Measurements from ENCODE around the gene COASY.
"Not testable (repeated sequence)": the region's sequence is repeated elsewhere in the genome, so short reads cannot be mapped to it uniquely, and the experiment has no call there.

The COASY gene

GRCh38 chr17:42531455-42532354, 30.2 kb upstream of the COASY start:
- DNase-seq (ENCODE audit: low read depth in 2 of 2), result peak in 1 of 2 donors; percentile 22

- no peak for DNase-seq (ENCODE audit: low read depth in 2 of 2)
These were observed 26.5 kb upstream of the COASY start for GRCh38 chr17:42535155-42536047.

- DNase-seq (ENCODE audit: low read depth in 2 of 2), result peak; percentile 41 to 67
These were observed 25.9 kb upstream of the COASY start, which contains the start of gene NAGLU for GRCh38 chr17:42536048-42536371. Gene NAGLU, plus strand, starts transcription at chr17:42536241. Its CDS starts 32 bp downstream, at chr17:42536273.

- peak in 1 of 2 donors; percentile 37 for DNase-seq (ENCODE audit: low read depth in 2 of 2)
These were observed 25.4 kb upstream of the COASY start for GRCh38 chr17:42536372-42537155.

- DNase-seq (ENCODE audit: low read depth in 2 of 2), result no peak
These were observed 24.7 kb upstream of the COASY start for GRCh38 chr17:42537156-42537805.

GRCh38 chr17:42537826-42538451, 24.0 kb upstream of the COASY start:
- DNase-seq (ENCODE audit: low read depth in 2 of 2), result no peak

GRCh38 chr17:42538482-42538881, 23.5 kb upstream of the COASY start:
- DNase-seq (ENCODE audit: low read depth in 2 of 2), result no peak

- DNase-seq (ENCODE audit: low read depth in 2 of 2), result not testable (repeated sequence)
These were observed 21.4 kb upstream of the COASY start for GRCh38 chr17:42540558-42540957.

- DNase-seq (ENCODE audit: low read depth in 2 of 2), result no peak
These were observed 20.7 kb upstream of the COASY start for GRCh38 chr17:42541041-42541833.

- no peak for DNase-seq (ENCODE audit: low read depth in 2 of 2)
These were observed 18.5 kb upstream of the COASY start for GRCh38 chr17:42543190-42544079.

GRCh38 chr17:42544874-42545283, 17.1 kb upstream of the COASY start:
- no peak for DNase-seq (ENCODE audit: low read depth in 2 of 2)

- DNase-seq (ENCODE audit: low read depth in 2 of 2), result not testable (repeated sequence)
These were observed 16.0 kb upstream of the COASY start for GRCh38 chr17:42545755-42546505.

- DNase-seq (ENCODE audit: low read depth in 2 of 2), result no peak
These were observed 14.9 kb upstream of the COASY start for GRCh38 chr17:42547001-42547461.

GRCh38 chr17:42547698-42548069, 14.3 kb upstream of the COASY start:
- DNase-seq (ENCODE audit: low read depth in 2 of 2), result no peak

- peak in 1 of 2 donors; percentile 67 for DNase-seq (ENCODE audit: low read depth in 2 of 2)
These were observed 13.7 kb upstream of the COASY start for GRCh38 chr17:42548070-42548837.

GRCh38 chr17:42548993-42549755, 12.8 kb upstream of the COASY start:
- no peak for DNase-seq (ENCODE audit: low read depth in 2 of 2)
